Naive thymus-derived CD8-positive, alpha-beta T cell (primary cell): ENCODE measurements around the gene MYD88. TPM values are rescaled to one million over a fixed set of nuclear protein-coding genes. Genes with fewer than 3 reads are reported as not detected.

Source experiments
- ATAC-seq, 2 donors: fragments of 150-1000 bp; cut with Tn5 transposase in 1 of 2; sonication (Bioruptor Pico), chemical (Tn5 transposase) in 1 of 2; 1 replicate in 1 of 2; 2 replicates in 1 of 2; pipeline ENCODE4 v1.10.0; 2021; ENCODE audit warnings: mild to moderate bottlenecking in 2 of 2, moderate library complexity in 2 of 2
- POLR2A ChIA-PET: fragments of 350-600 bp; sonication (Branson Sonifier 250); formaldehyde crosslinking; loops from one replicate; lab custom pipeline; 2021; ENCODE audit warnings: antibody characterized with exemption; lab: Charles Lee
- DNase-seq, 10 donors: peaks; one replicate each; pipeline versions ENCODE4 v3.0.0 to v3.0.0-alpha.2; 2020 to 2022
- H3K27ac Mint-ChIP-seq, 10 donors: one replicate each; pipeline ENCODE4 v1.8.0; 2020 to 2022; ENCODE audit warnings: mild to moderate bottlenecking in 10 of 10, mixed read lengths in 10 of 10, moderate library complexity in 4 of 10, inconsistent platforms in 1 of 10
- H3K27me3 Mint-ChIP-seq, 5 donors: one replicate each; pipeline ENCODE4 v1.8.0; 2021 to 2022; ENCODE audit warnings: mixed read lengths in 5 of 5
- H3K36me3 Mint-ChIP-seq, 3 donors: one replicate each; pipeline ENCODE4 v1.8.0; 2020 to 2022; ENCODE audit warnings: mixed read lengths in 3 of 3, mild to moderate bottlenecking in 2 of 3, inconsistent platforms in 1 of 3
- H3K4me1 Mint-ChIP-seq, 4 donors: one replicate each; pipeline ENCODE4 v1.8.0; 2021 to 2022; ENCODE audit warnings: mixed read lengths in 4 of 4
- H3K4me3 Mint-ChIP-seq, 10 donors: one replicate each; pipeline ENCODE4 v1.8.0; 2020 to 2022; ENCODE audit warnings: mild to moderate bottlenecking in 10 of 10, mixed read lengths in 10 of 10, moderate library complexity in 6 of 10, inconsistent platforms in 1 of 10
- H3K9me3 Mint-ChIP-seq, 9 donors: one replicate each; pipeline ENCODE4 v1.8.0; 2020 to 2022; ENCODE audit warnings: mixed read lengths in 9 of 9, mild to moderate bottlenecking in 3 of 9, inconsistent platforms in 1 of 9, moderate library complexity in 1 of 9
- polyA plus RNA-seq, 3 donors: library from polyadenylated mRNA; unstranded; fragments of 300-500 nt; fragmentation: Illumina TruSeq; gene quantifications; one replicate each; pipeline ENCODE4 v1.2.3, GENCODE V29; 2021
- total RNA-seq, 8 experiments: library from RNA in 2 of 8; stranded (reverse) in 2 of 8; gene quantifications; one replicate each; pipeline ENCODE4 v1.2.3 and lab custom pipeline; 2021 to 2026

Gene MYD88
- 10 to 100 TPM; 40.6 to 44.7 TPM for total RNA-seq
- polyA plus RNA-seq, result 10 to 100 TPM; 54.5 to 73.9 (median 71.8) TPM
- total RNA-seq (lab: John Stamatoyannopoulos, UW), result 14.8 to 38.0 (median 32.4) reads per million in 6 experiments

DNA sequence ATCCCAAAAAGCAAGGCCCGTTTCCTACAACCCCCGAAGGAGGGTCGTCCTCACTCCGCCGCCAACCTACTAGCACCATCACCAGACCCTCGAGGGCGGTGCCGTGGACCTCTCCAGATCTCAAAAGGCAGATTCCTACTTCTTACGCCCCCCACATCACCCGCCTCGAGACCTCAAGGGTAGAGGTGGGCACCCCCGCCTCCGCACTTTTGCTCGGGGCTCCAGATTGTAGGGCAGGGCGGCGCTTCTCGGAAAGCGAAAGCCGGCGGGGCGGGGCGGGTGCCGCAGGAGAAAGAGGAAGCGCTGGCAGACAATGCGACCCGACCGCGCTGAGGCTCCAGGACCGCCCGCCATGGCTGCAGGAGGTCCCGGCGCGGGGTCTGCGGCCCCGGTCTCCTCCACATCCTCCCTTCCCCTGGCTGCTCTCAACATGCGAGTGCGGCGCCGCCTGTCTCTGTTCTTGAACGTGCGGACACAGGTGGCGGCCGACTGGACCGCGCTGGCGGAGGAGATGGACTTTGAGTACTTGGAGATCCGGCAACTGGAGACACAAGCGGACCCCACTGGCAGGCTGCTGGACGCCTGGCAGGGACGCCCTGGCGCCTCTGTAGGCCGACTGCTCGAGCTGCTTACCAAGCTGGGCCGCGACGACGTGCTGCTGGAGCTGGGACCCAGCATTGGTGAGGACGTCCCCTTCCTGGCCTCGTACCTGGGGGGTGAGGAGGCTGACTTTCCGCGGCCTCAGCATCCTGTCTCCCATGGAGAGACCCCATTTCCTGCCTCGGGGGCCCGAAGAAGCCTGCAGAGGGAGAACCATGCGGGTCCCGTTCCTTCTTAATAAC lies at the start of gene MYD88:
MYD88 (plus strand) TSS at position 313 of the 842 bp plus-strand sequence; CDS start at position 353, 40 bp downstream.
- POLR2A ChIA-PET, result interaction anchor here (0.7 to 7.5 kb wide), 5 partner anchors 10 to 47 kb away, joined by 3 to 192 read pairs (median 5); partner anchors contain the start of gene OXSR1
- Mint-ChIP-seq H3K27me3 (no peaks in the 10 kb centered on the region), H3K27ac (peak within 1 kb of the TSS; percentile 95 to 99 (median 98)), H3K4me1 (peaks cover 35 to 74% (median 69%) of the 10 kb centered on the region in 4 donors), H3K4me3 (peak within 1 kb of the TSS; percentile 85 to 100 (median 96)), H3K9me3 (no peaks in the 10 kb centered on the region), H3K36me3 (peaks cover 0 to 38% (median 0%) of the 10 kb centered on the region in 3 donors)
- ATAC-seq (peak; percentile 67 to 68), DNase-seq (peak; percentile 76 to 92 (median 83))

DNA sequence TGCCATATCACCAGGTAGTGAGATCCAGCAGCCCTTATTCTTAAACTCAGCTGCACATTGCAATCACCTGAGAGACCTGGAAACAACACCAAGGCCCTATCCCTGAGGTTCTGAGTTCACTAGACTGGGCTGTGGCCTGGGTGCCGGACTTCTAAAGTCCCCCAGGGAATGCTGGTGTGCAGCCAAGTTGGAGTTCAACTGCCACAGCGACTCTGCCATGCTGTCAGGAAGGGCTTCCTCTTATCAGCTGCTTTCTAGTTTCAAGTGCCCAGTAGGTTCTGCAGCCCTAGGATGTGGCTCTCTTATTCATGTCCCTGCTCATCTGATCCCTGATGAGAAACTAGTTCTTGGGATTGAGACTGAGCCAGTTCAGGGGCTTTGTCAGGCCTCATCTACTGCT lies 49.3 kb upstream of the MYD88 start:
- H3K9me3 Mint-ChIP-seq, result peaks cover 0 to 8% (median 3%) of the 10 kb centered on the region in 9 donors
- peaks cover 0 to 7% (median 0%) of the 10 kb centered on the region in 3 donors for H3K36me3 Mint-ChIP-seq
- ATAC-seq, result no peak
- H3K27ac Mint-ChIP-seq, result peak overlapping the region in 2 of 10 donors; percentile 53 to 55
- peaks cover 0 to 5% (median 0%) of the 10 kb centered on the region in 4 donors for H3K4me1 Mint-ChIP-seq
- POLR2A ChIA-PET, result no interaction called here
- DNase-seq, result no peak
- H3K27me3 Mint-ChIP-seq, result peaks cover 0 to 1% (median 0%) of the 10 kb centered on the region in 5 donors
- H3K4me3 Mint-ChIP-seq, result no peak overlapping the region

DNA sequence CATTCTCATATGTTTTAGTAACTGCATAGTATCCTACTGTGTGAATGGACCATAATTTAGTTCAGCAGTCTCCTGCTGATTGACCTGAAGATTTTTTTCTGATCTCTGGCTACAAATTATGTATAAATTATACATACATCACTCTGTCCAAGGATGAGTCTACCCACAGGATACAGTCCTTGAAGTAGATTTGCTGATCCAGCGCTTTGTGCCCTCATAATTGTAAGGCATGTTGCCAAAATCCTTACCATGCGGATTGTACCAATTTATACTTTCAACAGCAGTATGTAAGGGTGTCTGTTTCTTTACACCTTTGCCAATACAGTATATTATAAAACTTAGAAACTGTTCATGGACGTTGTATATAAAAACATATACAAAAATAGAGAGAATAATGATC lies 48.0 kb upstream of the MYD88 start:
- peaks cover 0 to 2% (median 0%) of the 10 kb centered on the region in 4 donors for H3K4me1 Mint-ChIP-seq
- no peak for DNase-seq
- no peak for ATAC-seq
- H3K27me3 Mint-ChIP-seq, result no peaks in the 10 kb centered on the region
- POLR2A ChIA-PET, result no interaction called here
- no peaks in the 10 kb centered on the region for H3K9me3 Mint-ChIP-seq
- peak overlapping the region in 1 of 10 donors; percentile 4 for H3K27ac Mint-ChIP-seq
- no peaks in the 10 kb centered on the region for H3K36me3 Mint-ChIP-seq
- no peak overlapping the region for H3K4me3 Mint-ChIP-seq

DNA sequence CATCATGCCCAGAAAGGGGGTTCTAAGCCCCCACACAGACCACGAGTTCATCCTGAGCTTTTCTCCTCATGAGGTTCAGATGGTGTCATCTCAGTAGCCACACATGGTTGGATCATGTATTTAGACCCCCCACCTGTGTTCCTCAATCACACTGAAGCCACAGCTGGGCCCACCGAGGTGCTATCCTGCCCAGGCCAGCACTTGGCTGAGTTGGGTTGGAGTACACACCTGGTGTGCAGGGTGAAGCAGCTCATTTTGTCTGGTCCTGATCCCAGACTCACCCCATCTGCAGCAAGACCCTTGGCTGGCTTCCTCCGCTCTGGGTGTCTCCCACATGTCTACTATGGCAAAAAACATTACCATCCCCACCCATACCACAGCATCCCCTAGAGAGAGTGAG lies 43.5 kb upstream of the MYD88 start:
- peaks cover 0 to 2% (median 0%) of the 10 kb centered on the region in 4 donors for H3K4me1 Mint-ChIP-seq

DNA sequence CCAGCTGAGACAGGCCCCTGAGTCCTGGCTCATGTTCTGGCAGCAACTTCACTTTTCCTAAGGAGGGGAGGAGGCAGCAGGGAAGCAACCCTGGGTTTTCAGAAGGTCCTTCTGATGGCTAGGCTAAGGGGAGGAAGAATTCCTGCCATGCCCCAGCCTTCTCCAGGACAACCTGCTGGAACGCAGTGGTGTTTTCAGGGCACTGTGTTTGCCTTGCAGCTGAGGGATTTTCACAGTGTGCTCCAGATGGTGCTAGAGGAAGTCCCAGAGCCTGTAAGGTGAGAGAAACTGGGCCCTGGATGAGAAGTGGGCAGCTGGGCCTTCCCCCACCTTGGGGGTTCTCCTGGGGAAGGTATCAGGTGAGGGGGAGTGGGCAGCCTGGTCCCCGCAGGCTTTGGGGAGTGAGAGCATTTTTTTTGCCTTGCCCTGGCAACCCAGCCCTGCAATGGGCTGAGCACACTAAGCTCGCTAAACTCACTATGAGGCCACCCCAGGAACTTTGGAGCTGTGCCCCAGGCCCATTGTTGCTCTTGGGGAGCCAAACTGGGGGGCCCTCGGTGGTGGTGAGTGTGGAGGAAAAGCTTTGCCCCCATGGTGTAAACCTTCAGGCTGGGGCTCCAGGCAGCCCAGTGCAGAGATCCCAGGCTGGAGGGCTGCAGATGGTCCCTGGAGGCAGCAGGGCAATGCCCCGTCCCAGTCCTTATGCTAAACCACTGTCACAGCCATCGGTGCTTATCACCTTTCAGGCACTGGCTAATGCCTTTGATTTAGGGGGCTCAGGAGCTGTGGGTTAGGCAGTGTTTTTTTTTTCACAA lies 42.6 kb upstream of the MYD88 start:
- Mint-ChIP-seq H3K36me3 (no peaks in the 10 kb centered on the region), H3K27ac (peak overlapping the region in 1 of 10 donors; percentile 62), H3K4me1 (peaks cover 0 to 2% (median 0%) of the 10 kb centered on the region in 4 donors), H3K27me3 (peaks cover 0 to 4% (median 0%) of the 10 kb centered on the region in 5 donors), H3K4me3 (no peak overlapping the region), H3K9me3 (no peaks in the 10 kb centered on the region)
- DNase-seq (no peak), ATAC-seq (no peak)
- POLR2A ChIA-PET, result no interaction called here

More for the DNA sequence above, 43.5 kb upstream of the MYD88 start:
- Mint-ChIP-seq H3K4me3 (no peak overlapping the region), H3K9me3 (no peaks in the 10 kb centered on the region), H3K27me3 (peaks cover 0 to 2% (median 0%) of the 10 kb centered on the region in 5 donors), H3K36me3 (no peaks in the 10 kb centered on the region), H3K27ac (no peak overlapping the region)
- ATAC-seq (no peak), DNase-seq (no peak)
- POLR2A ChIA-PET, result no interaction called here

DNA sequence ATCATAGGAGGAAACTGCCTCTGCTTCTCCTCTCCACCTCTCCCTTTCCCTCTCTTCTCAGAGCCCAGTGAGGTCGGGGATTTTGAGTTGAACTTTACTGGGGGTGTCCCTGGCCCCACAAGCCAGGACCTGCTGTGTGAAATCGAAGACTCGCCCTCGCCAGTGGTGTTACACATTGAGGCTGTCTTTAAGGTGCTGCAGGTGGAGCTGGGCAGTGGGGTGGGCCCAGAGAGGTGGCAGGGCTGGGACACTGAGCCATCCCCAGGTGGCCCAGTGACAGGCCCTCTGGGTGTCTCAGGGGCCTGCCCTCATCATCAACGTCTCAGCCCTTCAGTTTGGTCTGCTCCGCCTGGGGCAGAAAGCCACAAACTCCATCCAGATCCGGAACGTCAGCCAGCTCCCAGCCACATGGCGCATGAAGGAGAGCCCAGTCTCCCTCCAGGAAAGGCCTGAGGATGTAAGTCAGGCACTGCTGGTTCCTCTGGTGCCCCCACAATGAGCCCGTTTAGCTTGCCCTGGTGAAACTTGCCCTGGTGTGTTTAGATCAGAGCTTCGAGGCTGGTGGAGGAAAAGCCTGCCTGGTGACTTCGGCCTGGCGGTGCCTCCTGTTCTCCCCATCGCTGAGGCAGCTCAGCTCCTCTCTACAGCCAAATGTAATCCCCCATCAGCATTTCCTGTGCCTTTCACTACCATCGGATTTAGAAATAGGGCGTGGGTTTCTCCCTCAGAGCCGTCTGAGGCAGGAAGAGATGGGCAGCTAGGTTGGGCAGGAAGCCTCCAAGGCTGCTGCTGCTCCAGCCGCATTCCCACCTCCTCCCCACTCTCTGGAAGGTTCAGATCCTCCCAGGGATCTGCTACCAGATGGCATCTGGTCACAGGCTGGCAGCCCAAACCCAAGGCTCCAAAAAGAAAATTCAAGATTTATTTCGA lies 40.8 kb upstream of the MYD88 start:
- POLR2A ChIA-PET, result interaction anchor here (0.5 kb wide), 1 partner anchor 9 kb away, joined by 6 read pairs; no protein-coding TSS in a partner anchor
- peaks cover 0 to 2% (median 0%) of the 10 kb centered on the region in 4 donors for H3K4me1 Mint-ChIP-seq
- H3K9me3 Mint-ChIP-seq, result no peaks in the 10 kb centered on the region
- H3K36me3 Mint-ChIP-seq, result no peaks in the 10 kb centered on the region
- ATAC-seq (no peak), DNase-seq (no peak)
- peaks cover 0 to 4% (median 0%) of the 10 kb centered on the region in 5 donors for H3K27me3 Mint-ChIP-seq
- H3K27ac Mint-ChIP-seq, result no peak overlapping the region
- H3K4me3 Mint-ChIP-seq, result no peak overlapping the region

DNA sequence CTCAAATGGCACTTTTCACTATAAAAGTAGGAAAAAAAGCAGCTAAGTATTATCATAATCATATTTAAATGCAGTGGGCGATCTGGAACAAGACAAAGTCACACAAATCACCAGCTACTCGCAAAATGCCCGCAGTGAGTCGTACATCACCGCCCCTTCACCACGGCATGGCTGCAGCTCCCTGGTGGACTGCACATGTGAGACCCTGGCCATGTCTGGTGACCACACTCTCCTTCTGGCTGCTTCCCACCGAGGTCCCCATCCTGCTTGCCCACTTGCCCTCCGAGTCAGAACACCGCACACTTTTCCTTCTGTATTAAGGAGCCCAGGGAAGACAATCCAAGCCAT lies 40.1 kb upstream of the MYD88 start:
- no peak for DNase-seq
- Mint-ChIP-seq H3K36me3 (no peaks in the 10 kb centered on the region), H3K4me3 (no peak overlapping the region), H3K9me3 (no peaks in the 10 kb centered on the region), H3K4me1 (peaks cover 0 to under 1% (median 0%) of the 10 kb centered on the region in 4 donors), H3K27me3 (peaks cover 0 to 4% (median 0%) of the 10 kb centered on the region in 5 donors), H3K27ac (no peak overlapping the region)
- ATAC-seq, result no peak
- POLR2A ChIA-PET, result no interaction called here

DNA sequence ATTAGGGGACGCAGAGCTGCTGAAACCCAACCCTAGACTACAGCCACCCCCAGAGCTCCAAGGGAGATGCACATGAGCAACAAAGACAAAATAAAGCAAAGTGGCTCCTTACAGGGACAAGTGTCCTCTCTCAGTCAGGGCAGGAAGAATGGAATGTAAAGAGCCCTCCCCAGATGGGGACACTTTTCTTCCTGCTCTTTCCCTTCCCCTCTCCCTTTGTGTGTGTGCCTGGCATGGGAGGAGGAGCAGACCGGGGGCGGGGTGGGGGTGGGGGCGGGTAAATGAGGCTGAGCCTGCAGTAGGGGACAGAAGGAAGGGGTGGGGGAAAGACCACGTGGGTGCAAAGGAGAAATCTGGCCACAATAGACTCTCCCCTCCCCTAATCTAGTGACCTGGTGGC lies 38.9 kb upstream of the MYD88 start:
- Mint-ChIP-seq H3K4me1 (no peaks in the 10 kb centered on the region), H3K4me3 (no peak overlapping the region), H3K36me3 (peaks cover 0 to 1% (median 0%) of the 10 kb centered on the region in 3 donors), H3K9me3 (peaks cover 0 to 5% (median 0%) of the 10 kb centered on the region in 9 donors), H3K27me3 (peaks cover 0 to 4% (median 0%) of the 10 kb centered on the region in 5 donors), H3K27ac (no peak overlapping the region)
- POLR2A ChIA-PET, result no interaction called here
- DNase-seq (no peak), ATAC-seq (no peak)

DNA sequence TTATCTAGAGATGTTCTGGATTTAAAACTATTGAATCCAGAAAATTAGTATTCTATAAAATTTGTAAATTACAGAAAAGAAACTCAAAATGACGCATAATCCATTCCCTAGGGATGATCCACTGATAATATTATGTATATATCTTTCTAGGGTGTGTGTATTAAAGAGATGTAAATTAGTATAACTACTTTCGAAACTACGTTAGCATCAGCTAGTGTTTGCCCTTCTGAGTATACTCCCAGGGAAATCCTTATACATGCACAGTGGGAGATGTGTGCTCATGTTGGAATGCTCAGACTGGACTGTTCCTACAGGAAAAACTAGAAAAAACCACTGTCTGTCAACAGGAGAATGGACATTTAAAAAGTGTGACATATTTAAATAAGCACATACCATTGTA lies 38.0 kb upstream of the MYD88 start:
- H3K9me3 Mint-ChIP-seq, result peaks cover 0 to 15% (median 8%) of the 10 kb centered on the region in 9 donors
- H3K4me3 Mint-ChIP-seq, result no peak overlapping the region
- H3K27ac Mint-ChIP-seq, result no peak overlapping the region
- peaks cover 0 to 4% (median 2%) of the 10 kb centered on the region in 5 donors for H3K27me3 Mint-ChIP-seq
- POLR2A ChIA-PET, result no interaction called here
- ATAC-seq (no peak), DNase-seq (no peak)
- peaks cover under 1 to 11% (median 1%) of the 10 kb centered on the region in 3 donors for H3K36me3 Mint-ChIP-seq
- no peaks in the 10 kb centered on the region for H3K4me1 Mint-ChIP-seq

DNA sequence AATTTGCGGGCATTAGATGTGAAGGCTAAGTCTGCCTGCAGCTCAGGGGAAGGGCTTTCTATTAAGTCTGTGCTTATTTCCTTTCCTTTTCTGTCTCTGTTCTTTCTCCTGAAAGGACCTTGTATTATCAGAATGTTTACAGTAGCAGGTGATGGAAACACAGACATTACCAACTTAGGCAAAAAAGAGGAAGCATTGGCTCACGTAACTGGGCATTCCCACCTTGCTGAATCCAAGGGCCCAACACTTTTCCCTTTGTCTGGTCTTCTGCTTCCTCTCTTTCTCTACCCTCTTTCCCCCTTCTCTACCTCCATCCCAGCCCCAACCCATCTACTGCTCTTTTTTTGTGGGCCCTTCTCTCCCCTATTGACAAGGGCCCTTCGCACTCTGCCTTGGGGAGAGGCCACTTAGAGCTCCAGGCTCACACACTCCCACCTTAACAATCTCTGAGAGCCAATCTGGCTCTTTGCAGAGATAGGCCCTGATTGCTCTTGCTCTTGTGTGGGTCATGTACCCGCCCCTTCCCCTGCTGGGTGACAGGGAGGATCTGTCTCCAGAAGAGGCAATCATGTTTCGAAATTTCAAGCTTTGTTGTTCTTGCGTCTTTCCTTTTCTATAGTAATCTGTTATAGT lies 36.5 kb upstream of the MYD88 start:
- no peak overlapping the region for H3K4me3 Mint-ChIP-seq
- no peaks in the 10 kb centered on the region for H3K4me1 Mint-ChIP-seq
- H3K27ac Mint-ChIP-seq, result peak overlapping the region in 1 of 10 donors; percentile 9
- H3K9me3 Mint-ChIP-seq, result peaks cover 2 to 20% (median 11%) of the 10 kb centered on the region in 9 donors
- H3K36me3 Mint-ChIP-seq, result peaks cover 3 to 17% (median 5%) of the 10 kb centered on the region in 3 donors
- DNase-seq (peak in 1 of 10 donors; percentile 13), ATAC-seq (no peak)
- POLR2A ChIA-PET, result no interaction called here
- peaks cover 0 to 7% (median 2%) of the 10 kb centered on the region in 5 donors for H3K27me3 Mint-ChIP-seq

DNA sequence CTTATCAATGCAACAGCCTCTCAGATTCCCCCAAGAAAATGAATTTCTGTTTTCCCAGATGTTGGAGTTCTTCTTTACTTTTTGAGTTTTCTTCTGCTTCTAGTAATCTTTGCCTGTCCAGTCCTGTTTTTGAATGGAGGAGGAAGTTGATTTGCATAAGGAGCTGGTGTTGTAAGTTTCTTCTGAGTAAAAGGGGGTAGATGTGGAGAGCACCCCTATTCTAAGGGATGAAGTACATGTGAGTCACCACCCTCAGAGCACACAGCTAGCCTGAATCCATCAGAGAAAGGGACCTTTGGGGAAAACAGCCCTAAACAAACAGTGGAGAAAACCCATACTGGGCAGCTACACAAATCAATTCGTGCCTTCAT lies 36.0 kb upstream of the MYD88 start:
- Mint-ChIP-seq H3K9me3 (peaks cover 2 to 20% (median 11%) of the 10 kb centered on the region in 9 donors), H3K4me3 (no peak overlapping the region), H3K36me3 (peaks cover 3 to 17% (median 5%) of the 10 kb centered on the region in 3 donors), H3K27me3 (peaks cover 0 to 7% (median 2%) of the 10 kb centered on the region in 5 donors), H3K27ac (peak overlapping the region in 1 of 10 donors; percentile 9), H3K4me1 (no peaks in the 10 kb centered on the region)
- DNase-seq, result no peak
- POLR2A ChIA-PET, result no interaction called here
- no peak for ATAC-seq
